GM12878 (cell line): ENCODE results near the gene DESI1. TPM values are rescaled to one million over a fixed set of nuclear protein-coding genes. Genes with fewer than 3 reads are reported as not detected.
A peak's percentile ranks its signal among the peaks of the same experiment; 100 is the strongest.

ENCODE experiments used
- ATAC-seq: fragments of 200-7000 bp; cut with Tn5 transposase; 3 replicates; pipeline ENCODE4 v1.9.1; 2020; ENCODE audit warnings: mild to moderate bottlenecking, moderate library complexity
- BruUV-seq: library from RNA; stranded (reverse); fragments of 400-500 nt; replicated peaks from 2 replicates; lab custom pipeline; 2021; lab: Mats Ljungman, UMichigan
- CTCF ChIA-PET: fragments of 300-600 bp; sonication (Branson Sonifier 250); formaldehyde crosslinking; extraction: SDS; loops from one replicate; lab custom pipeline; 2021; ENCODE audit warnings: inconsistent platforms; lab: Yijun Ruan, JAX
- POLR2A ChIA-PET: fragments of 350-600 bp; formaldehyde crosslinking; extraction: SDS; loops from one replicate; lab custom pipeline; 2021; ENCODE audit warnings: inconsistent platforms; lab: Charles Lee
- RAD21 ChIA-PET: fragments of 300-600 bp; sonication (Branson Sonifier 250); formaldehyde crosslinking; loops from one replicate; lab custom pipeline; 2023; ENCODE audit warnings: antibody characterized with exemption; ENCODE audit not compliant: unreplicated experiment; lab: Charles Lee
- SMC1A ChIA-PET: fragments of 300-600 bp; sonication (Branson Sonifier 250); formaldehyde crosslinking; loops from one replicate; lab custom pipeline; 2023; ENCODE audit not compliant: unreplicated experiment, uncharacterized antibody; lab: Charles Lee
- DNase-seq: peaks from one replicate; pipeline ENCODE4 v3.0.0-alpha.2; 2011; ENCODE audit warnings: low read depth, low spot score
- FAIRE-seq: peaks from 3 replicates; lab custom pipeline; 2011; peaks lifted over from hg19 to GRCh38; lab: Jason Lieb, UNC
- H2AFZ ChIP-seq: 2 replicates; pipeline ENCODE4 v1.6.0; 2011; ENCODE audit warnings: low read depth, low read length, control low read depth; ENCODE audit not compliant: control insufficient read depth
- H3K27ac ChIP-seq: 2 replicates; pipeline ENCODE4 v1.5.1; 2011; ENCODE audit warnings: control low read depth; ENCODE audit not compliant: control insufficient read depth, insufficient read depth
- H3K27me3 ChIP-seq, 2 experiments: replicated peaks in 1 of 2; 2 replicates each; pipeline versions ENCODE4 v1.6.0 to v1.6.1; 2011; ENCODE audit warnings: low read length in 1 of 2; ENCODE audit not compliant: control insufficient read depth in 2 of 2, insufficient read depth in 2 of 2
- H3K36me3 ChIP-seq, 2 experiments: 2 replicates each; pipeline ENCODE4 v1.5.1; 2011; ENCODE audit warnings: low read length in 1 of 2; ENCODE audit not compliant: control insufficient read depth in 2 of 2, insufficient read depth in 2 of 2
- H3K4me1 ChIP-seq: 2 replicates; pipeline ENCODE4 v1.6.1; 2011; ENCODE audit warnings: mild to moderate bottlenecking, low read length, moderate library complexity, mixed read lengths; ENCODE audit not compliant: control insufficient read depth, insufficient read depth
- H3K4me2 ChIP-seq: 2 replicates; pipeline ENCODE4 v1.6.0; 2011; ENCODE audit warnings: control low read depth; ENCODE audit not compliant: control insufficient read depth, insufficient read depth
- H3K4me3 ChIP-seq: fragments of 200-600 bp; sonication (generic); 2 replicates; pipeline ENCODE4 v1.5.1; 2016
- H3K79me2 ChIP-seq: 2 replicates; pipeline ENCODE4 v1.6.0; 2011; ENCODE audit warnings: low read length; ENCODE audit not compliant: control insufficient read depth, insufficient read depth
- H3K9ac ChIP-seq: 2 replicates; pipeline ENCODE4 v1.8.0; 2011; ENCODE audit warnings: low read length, control low read depth, mixed read lengths; ENCODE audit not compliant: control insufficient read depth, insufficient read depth
- H3K9me3 ChIP-seq: replicated peaks from 3 replicates; pipeline ENCODE4 v1.5.1; 2011; ENCODE audit warnings: mild to moderate bottlenecking, low read length; ENCODE audit not compliant: control insufficient read depth, insufficient read depth
- H4K20me1 ChIP-seq: 2 replicates; pipeline ENCODE4 v1.6.0; 2011; ENCODE audit not compliant: control insufficient read depth, insufficient read depth
- BCL3 ChIP-seq: IDR thresholded peaks from 2 replicates; pipeline ENCODE4 v1.6.1; 2011; ENCODE audit warnings: borderline replicate concordance, low read depth, mild to moderate bottlenecking, moderate library complexity, low read length; ENCODE audit not compliant: insufficient read depth, poor library complexity, severe bottlenecking
- GABPA ChIP-seq: IDR thresholded peaks from 2 replicates; pipeline ENCODE4 v1.6.1; 2014; ENCODE audit warnings: antibody characterized with exemption, low read depth, mild to moderate bottlenecking, inconsistent platforms
- POLR2AphosphoS5 ChIP-seq: IDR thresholded peaks from 2 replicates; pipeline ENCODE4 v1.6.1; 2011; ENCODE audit warnings: mild to moderate bottlenecking, low read length, inconsistent platforms
- SP1 ChIP-seq: IDR thresholded peaks from one replicate; pipeline ENCODE4 v1.6.1; 2011; ENCODE audit warnings: low read depth, low read length
- ZNF622 ChIP-seq: fragments of 450-650 bp; IDR thresholded peaks from 2 replicates; pipeline ENCODE4 v1.6.1; 2017; ENCODE audit warnings: mild to moderate bottlenecking, inconsistent platforms
- ZSCAN29 ChIP-seq: fragments of 450-650 bp; IDR thresholded peaks from 2 replicates; pipeline ENCODE4 v1.6.1; 2017; ENCODE audit warnings: mild to moderate bottlenecking, moderate library complexity
- WGBS: methylation state at CpG from one replicate; pipeline ENCODE4 v1.1.6; 2016; ENCODE audit warnings: low lambda C conversion rate; ENCODE audit not compliant: insufficient replicate concordance, insufficient coverage; ENCODE audit errors: missing lambda C conversion rate; 5-methylcytosine and 5-hydroxymethylcytosine counted together
- in situ Hi-C: fragments of 300-500 bp; cut with MboI; formaldehyde crosslinking; loops from 9 replicates; pipeline ENCODE4 v1.14.3; 2018; ENCODE audit warnings: mixed read lengths
- intact Hi-C: fragments of 100-400 bp; cut with micrococcal nuclease; formaldehyde crosslinking; loops from one replicate; pipeline ENCODE4 v1.14.2; 2022; ENCODE audit not compliant: unreplicated experiment
- polyA plus RNA-seq, 11 experiments: library from polyadenylated mRNA; depleted of rRNA in 4 of 11; unstranded in 6 of 11; stranded (reverse) in 5 of 11; fragments of >200 nt; fragmentation: Nextera tagmentation in 4 of 11; fragmentation: Illumina TruSeq in 1 of 11; extraction: Ambion mirVana in 4 of 11; extraction: Trizol in 1 of 11; gene quantifications; 1 replicate in 1 of 11; 2 replicates in 10 of 11; pipeline versions ENCODE4 v1.2.1 to v1.2.3, GENCODE V29; 2011 to 2016; ENCODE audit warnings: inconsistent platforms in 2 of 11, missing spikeins in 2 of 11, low read depth in 1 of 11
- total RNA-seq, 4 experiments: library from RNA; depleted of rRNA in 3 of 4; stranded (reverse); fragments of >200 nt in 3 of 4; fragmentation: Illumina TruSeq in 1 of 4; extraction: Trizol in 1 of 4; gene quantifications; 2 replicates each; pipeline versions ENCODE4 v1.2.1 to v1.2.3, GENCODE V29; 2013 to 2021

The DESI1 gene
- total and polyA plus RNA-seq, 10 of the 15 experiments (the other 5 are each of a cell fraction or from before 2014, with no cell fraction given): 8.0 to 76.8 (median 40.6) TPM

- DNase-seq (no peak), ATAC-seq (no peak), FAIRE-seq (peak; percentile 13)
- ChIA-PET POLR2A (no interaction called here), SMC1A (interaction anchor here (1.6 kb wide), 1 partner anchor 10 kb away, joined by 5 read pairs; no protein-coding TSS in a partner anchor), RAD21 (no interaction called here), CTCF (interaction anchor here (1.7 kb wide), 1 partner anchor 10 kb away, joined by 4 read pairs; no protein-coding TSS in a partner anchor)
- Histone ChIP-seq H3K4me2 (no peak overlapping the region), H4K20me1 (no peaks in the 10 kb centered on the region), H3K9ac (no peak overlapping the region), H3K27ac (no peak overlapping the region), H3K27me3 (no peaks in the 10 kb centered on the region), H3K9me3 (no peaks in the 10 kb centered on the region), H3K36me3 (peaks cover 27 to 49% of the 10 kb centered on the region in 2 experiments), H3K4me1 (no peaks in the 10 kb centered on the region), H3K79me2 (no peaks in the 10 kb centered on the region), H2AFZ (no peak overlapping the region), H3K4me3 (no peak overlapping the region)
- WGBS: 71% methylated on average over 5 of the region's 5 CpGs
- no TSS peak for BruUV-seq
- intact Hi-C loops (no loop called here), in situ Hi-C loops (no loop called here)
- no peak for TF ChIP-seq ZSCAN29
- no peak for TF ChIP-seq GABPA
- no peak for TF ChIP-seq POLR2AphosphoS5
Measured at GRCh38 chr22:41656556-41656955, 35.7 kb upstream of the DESI1 start.

DNA sequence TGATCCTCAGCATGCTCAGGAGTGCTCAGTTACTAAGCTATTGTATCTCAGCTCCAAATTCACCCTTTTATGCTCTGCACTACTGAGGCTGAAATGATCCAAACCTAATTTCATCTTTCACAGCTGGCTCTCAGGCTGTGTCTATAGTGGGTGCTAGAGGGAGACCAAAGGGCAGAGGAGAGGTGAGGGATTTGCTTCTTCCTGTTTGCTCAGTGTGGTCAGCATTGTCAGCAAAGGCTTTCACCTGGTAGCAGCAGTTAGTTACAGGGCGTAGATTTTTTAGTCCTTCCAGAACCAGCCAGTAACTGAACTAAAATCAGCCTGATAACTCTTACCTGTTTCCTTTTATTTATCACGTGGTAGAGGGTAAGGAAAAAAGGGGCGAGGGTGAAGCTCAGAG lies 33.5 kb upstream of the DESI1 start:
- FAIRE-seq: no peak
- POLR2A ChIA-PET: interaction anchor here (0.5 to 1.0 kb wide), 3 partner anchors 16 to 73 kb away, joined by 3 to 6 read pairs (median 4); no protein-coding TSS in a partner anchor

More for the DNA sequence above, 33.5 kb upstream of the DESI1 start:
- in situ Hi-C loops: no loop called here
- BruUV-seq: no TSS peak
- WGBS: 86% methylated on average over 3 of the region's 3 CpGs
- CTCF ChIA-PET: interaction anchor here (0.9 to 3.6 kb wide), 3 partner anchors 12 to 93 kb away, joined by 3 to 24 read pairs (median 3); no protein-coding TSS in a partner anchor
- Histone ChIP-seq H3K9me3 (no peaks in the 10 kb centered on the region), H3K4me1 (no peaks in the 10 kb centered on the region), H3K79me2 (no peaks in the 10 kb centered on the region), H3K4me3 (no peak overlapping the region), H3K9ac (no peak overlapping the region), H2AFZ (no peak overlapping the region), H3K27ac (no peak overlapping the region), H3K27me3 (no peaks in the 10 kb centered on the region), H3K4me2 (no peak overlapping the region), H4K20me1 (no peaks in the 10 kb centered on the region), H3K36me3 (peaks cover 22 to 56% of the 10 kb centered on the region in 2 experiments)
- TF ChIP-seq SP1 (no peak), ZNF622 (no peak), BCL3 (no peak)
- ATAC-seq (no peak), DNase-seq (no peak)
- RAD21 ChIA-PET: no interaction called here
- SMC1A ChIA-PET: interaction anchor here (0.6 to 1.4 kb wide), 2 partner anchors 13 to 16 kb away, joined by 3 read pairs; no protein-coding TSS in a partner anchor
- intact Hi-C loops: no loop called here
